ENCODE results near the gene PLPPR1. TPM values are rescaled to one million over a fixed set of nuclear protein-coding genes. Genes with fewer than 3 reads are reported as not detected.

PLPPR1 gene
- total RNA-seq, 1 donor from 2014 or later = 3.2 TPM

DNA sequence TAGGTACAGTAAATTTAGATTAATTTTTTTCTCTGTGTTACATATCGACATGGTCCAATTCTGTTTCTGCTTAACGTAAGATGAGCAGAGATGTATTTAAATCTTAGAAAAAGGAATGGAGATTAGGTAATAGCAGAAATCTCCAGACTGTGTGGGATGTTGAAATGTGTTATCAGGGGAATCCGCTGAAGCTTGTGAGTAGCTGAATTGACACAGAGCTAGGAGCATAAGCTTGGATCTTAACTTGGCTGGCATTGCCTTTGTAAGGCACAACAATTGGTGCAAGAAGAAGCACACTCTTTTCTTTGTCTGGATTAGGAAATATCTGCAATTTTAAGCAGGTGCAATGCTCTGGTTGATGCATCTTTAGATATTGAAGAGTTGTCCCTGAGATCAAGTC, 53.1 kb downstream of the PLPPR1 start:
- Mint-ChIP-seq H3K36me3 (no peaks in the 10 kb centered on the region), H3K9me3 (peaks cover 9% of the 10 kb centered on the region), H3K27ac (no peak overlapping the region), H3K4me3 (no peak overlapping the region), H3K4me1 (peaks cover 2% of the 10 kb centered on the region), H3K27me3 (ENCODE audit: insufficient read depth, low read depth) (peaks cover under 1% of the 10 kb centered on the region)
- H3F3A ChIP-seq (ENCODE audit: low read depth) = no peaks in the 10 kb centered on the region
- H3K27me3 ChIP-seq = no peaks in the 10 kb centered on the region
- DNase-seq (ENCODE audit: low spot score) = no peak
- no peak overlapping the region for H3K4me2 ChIP-seq
- no peaks in the 10 kb centered on the region for H4K20me1 ChIP-seq (ENCODE audit: low read depth)
- no peak overlapping the region for H3K4me3 ChIP-seq
- no peak overlapping the region for H3K27ac ChIP-seq
- H3K4me1 ChIP-seq = no peaks in the 10 kb centered on the region
- H3K79me2 ChIP-seq (ENCODE audit: low read depth) = no peaks in the 10 kb centered on the region
- H3K9ac ChIP-seq = no peak overlapping the region
- no peaks in the 10 kb centered on the region for H3K36me3 ChIP-seq
- no peaks in the 10 kb centered on the region for H3K9me3 ChIP-seq (ENCODE audit: low read depth)
- TF ChIP-seq EZH2phosphoT487 (IDR thresholded peaks at IDR 0.05) = no peak
- TF ChIP-seq, protein P1, sequence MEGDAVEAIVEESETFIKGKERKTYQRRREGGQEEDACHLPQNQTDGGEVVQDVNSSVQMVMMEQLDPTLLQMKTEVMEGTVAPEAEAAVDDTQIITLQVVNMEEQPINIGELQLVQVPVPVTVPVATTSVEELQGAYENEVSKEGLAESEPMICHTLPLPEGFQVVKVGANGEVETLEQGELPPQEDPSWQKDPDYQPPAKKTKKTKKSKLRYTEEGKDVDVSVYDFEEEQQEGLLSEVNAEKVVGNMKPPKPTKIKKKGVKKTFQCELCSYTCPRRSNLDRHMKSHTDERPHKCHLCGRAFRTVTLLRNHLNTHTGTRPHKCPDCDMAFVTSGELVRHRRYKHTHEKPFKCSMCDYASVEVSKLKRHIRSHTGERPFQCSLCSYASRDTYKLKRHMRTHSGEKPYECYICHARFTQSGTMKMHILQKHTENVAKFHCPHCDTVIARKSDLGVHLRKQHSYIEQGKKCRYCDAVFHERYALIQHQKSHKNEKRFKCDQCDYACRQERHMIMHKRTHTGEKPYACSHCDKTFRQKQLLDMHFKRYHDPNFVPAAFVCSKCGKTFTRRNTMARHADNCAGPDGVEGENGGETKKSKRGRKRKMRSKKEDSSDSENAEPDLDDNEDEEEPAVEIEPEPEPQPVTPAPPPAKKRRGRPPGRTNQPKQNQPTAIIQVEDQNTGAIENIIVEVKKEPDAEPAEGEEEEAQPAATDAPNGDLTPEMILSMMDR (IDR thresholded peaks at IDR 0.05) = no peak
- no peak for TF ChIP-seq EZH2 (IDR thresholded peaks at IDR 0.05)
- no peak overlapping the region for H2AFZ ChIP-seq (replicated peaks)

DNA sequence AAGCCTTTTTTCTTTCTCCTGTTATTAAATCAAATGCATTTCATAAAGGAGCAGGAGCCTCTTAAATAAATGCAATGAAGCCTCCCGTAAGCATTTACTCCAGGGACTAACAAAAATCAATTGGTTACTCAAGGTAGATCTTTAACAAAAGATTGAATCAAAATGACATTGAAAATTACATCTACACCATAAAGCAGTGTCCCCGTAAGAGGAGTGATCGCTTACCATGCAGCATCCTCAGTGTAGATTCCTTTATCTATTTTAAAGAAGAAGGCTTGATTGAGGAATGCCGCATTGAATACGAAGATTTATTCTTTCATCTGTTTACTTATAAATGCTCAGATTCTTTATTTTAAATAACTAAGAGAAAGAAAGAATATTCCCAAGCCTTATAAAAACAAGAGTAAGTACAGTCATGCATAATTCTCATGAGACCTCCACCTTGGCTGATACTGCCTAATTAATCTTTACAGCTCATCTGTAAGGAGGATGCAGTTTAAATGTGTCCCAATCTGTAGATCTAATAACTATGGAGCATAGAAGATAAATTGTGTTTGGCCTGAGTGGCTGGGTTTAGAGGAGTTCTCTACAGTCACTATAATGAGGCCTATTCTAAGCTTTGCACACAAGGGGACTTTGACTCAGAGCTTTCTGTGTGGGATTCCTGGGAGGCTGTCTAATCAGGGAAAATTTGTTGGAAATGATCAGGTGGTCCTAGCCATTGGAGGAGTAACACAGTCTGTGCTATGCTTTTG, 55.1 kb downstream of the PLPPR1 start:
- no peak overlapping the region for H2AFZ ChIP-seq (replicated peaks)
- H3K9me3 Mint-ChIP-seq = peaks cover 4% of the 10 kb centered on the region
- no peaks in the 10 kb centered on the region for H3F3A ChIP-seq (ENCODE audit: low read depth)
- no peak for DNase-seq (ENCODE audit: low spot score)
- H3K4me1 ChIP-seq = no peaks in the 10 kb centered on the region
- H3K79me2 ChIP-seq (ENCODE audit: low read depth) = no peaks in the 10 kb centered on the region
- H4K20me1 ChIP-seq (ENCODE audit: low read depth) = no peaks in the 10 kb centered on the region
- TF ChIP-seq EZH2 (IDR thresholded peaks at IDR 0.05) (no peak), EZH2phosphoT487 (IDR thresholded peaks at IDR 0.05) (no peak)
- TF ChIP-seq, protein P1 (IDR thresholded peaks at IDR 0.05) = no peak
- no peak overlapping the region for H3K4me3 Mint-ChIP-seq
- H3K27me3 ChIP-seq = no peaks in the 10 kb centered on the region
- H3K27ac ChIP-seq = no peak overlapping the region
- no peaks in the 10 kb centered on the region for H3K27me3 Mint-ChIP-seq (ENCODE audit: insufficient read depth, low read depth)
- H3K4me1 Mint-ChIP-seq = peaks cover 8% of the 10 kb centered on the region
- H3K4me2 ChIP-seq = no peak overlapping the region
- no peak overlapping the region for H3K9ac ChIP-seq
- no peaks in the 10 kb centered on the region for H3K9me3 ChIP-seq (ENCODE audit: low read depth)
- no peaks in the 10 kb centered on the region for H3K36me3 ChIP-seq
- no peaks in the 10 kb centered on the region for H3K36me3 Mint-ChIP-seq
- H3K4me3 ChIP-seq = no peak overlapping the region
- no peak overlapping the region for H3K27ac Mint-ChIP-seq

DNA sequence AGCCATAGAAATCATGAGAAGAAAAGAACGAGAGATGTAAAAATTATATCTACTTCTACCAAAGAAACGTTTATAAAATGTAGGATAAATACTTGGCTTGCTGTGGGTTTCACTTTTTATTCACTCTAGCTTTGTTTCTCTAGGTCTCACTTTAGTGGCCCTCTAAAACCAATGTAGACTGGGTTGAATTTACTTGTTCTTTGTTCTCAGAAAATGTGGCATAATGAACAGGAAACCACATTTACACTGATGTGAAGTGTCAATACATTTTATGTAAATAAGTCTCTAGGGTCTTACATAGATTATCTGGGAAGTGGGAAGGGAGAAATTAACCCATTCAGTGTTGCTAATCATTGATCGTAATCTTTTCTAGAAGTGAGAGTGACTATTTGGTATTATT, 58.9 kb downstream of the PLPPR1 start:
- H2AFZ ChIP-seq (replicated peaks) = no peak overlapping the region
- no peaks in the 10 kb centered on the region for H3K4me1 ChIP-seq
- no peak for DNase-seq (ENCODE audit: low spot score)
- no peaks in the 10 kb centered on the region for H3K27me3 Mint-ChIP-seq (ENCODE audit: insufficient read depth, low read depth)
- no peaks in the 10 kb centered on the region for H3K36me3 ChIP-seq
- H3K4me3 ChIP-seq = no peak overlapping the region
- TF ChIP-seq, protein P1 (IDR thresholded peaks at IDR 0.05) = no peak
- no peak for TF ChIP-seq EZH2 (IDR thresholded peaks at IDR 0.05)
- H3K27ac Mint-ChIP-seq = no peak overlapping the region
- H3K4me1 Mint-ChIP-seq = peaks cover 8% of the 10 kb centered on the region
- H3F3A ChIP-seq (ENCODE audit: low read depth) = no peaks in the 10 kb centered on the region
- H3K9ac ChIP-seq = no peak overlapping the region
- H3K36me3 Mint-ChIP-seq = no peaks in the 10 kb centered on the region
- H3K79me2 ChIP-seq (ENCODE audit: low read depth) = no peaks in the 10 kb centered on the region
- no peaks in the 10 kb centered on the region for H3K9me3 ChIP-seq (ENCODE audit: low read depth)
- H3K4me2 ChIP-seq = no peak overlapping the region
- no peaks in the 10 kb centered on the region for H3K27me3 ChIP-seq
- H3K27ac ChIP-seq = no peak overlapping the region
- H3K4me3 Mint-ChIP-seq = no peak overlapping the region
- no peaks in the 10 kb centered on the region for H4K20me1 ChIP-seq (ENCODE audit: low read depth)
- H3K9me3 Mint-ChIP-seq = no peaks in the 10 kb centered on the region

All from neural progenitor cell (in vitro differentiated cells).